Heart right ventricle (tissue), 16 donors: Measurements from ENCODE around the gene KREMEN2. TPM values are rescaled to one million over a fixed set of nuclear protein-coding genes. Genes with fewer than 3 reads are reported as not detected.

Source experiments
- ATAC-seq, 8 donors: fragments of 200-7000 bp; cut with Tn5 transposase; one replicate each; pipeline ENCODE4 v1.9.1; 2020; ENCODE audit warnings: mild to moderate bottlenecking in 8 of 8, moderate library complexity in 8 of 8, moderate number of reproducible peaks in 1 of 8
- DNase-seq, 2 donors: peaks; one replicate each; pipeline ENCODE4 v3.0.0-alpha.2; 2020
- H3K27ac ChIP-seq, 10 donors: fragments of 200-600 bp; sonication (generic) in 2 of 10; one replicate each; pipeline versions ENCODE4 v1.5.0 to v1.8.0; 2020 to 2022; ENCODE audit warnings: mild to moderate bottlenecking in 3 of 10
- H3K27me3 ChIP-seq, 7 donors: fragments of 200-600 bp; one replicate each; pipeline ENCODE4 v1.8.0; 2021 to 2022; ENCODE audit warnings: mild to moderate bottlenecking in 2 of 7
- H3K36me3 ChIP-seq, 9 donors: fragments of 200-600 bp; sonication (generic) in 1 of 9; one replicate each; pipeline versions ENCODE4 v1.5.0 to v1.8.0; 2020 to 2022; ENCODE audit warnings: mild to moderate bottlenecking in 2 of 9
- H3K4me1 ChIP-seq, 9 donors: fragments of 200-600 bp; sonication (generic) in 1 of 9; one replicate each; pipeline versions ENCODE4 v1.5.0 to v1.8.0; 2020 to 2022; ENCODE audit warnings: mild to moderate bottlenecking in 4 of 9
- H3K4me3 ChIP-seq, 10 donors: fragments of 200-600 bp; sonication (generic) in 2 of 10; one replicate each; pipeline versions ENCODE4 v1.5.0 to v1.8.0; 2020 to 2022; ENCODE audit warnings: mild to moderate bottlenecking in 7 of 10, moderate library complexity in 2 of 10
- H3K9me3 ChIP-seq, 11 donors: fragments of 200-600 bp in 10 of 11; sonication (generic) in 2 of 11; one replicate each; pipeline versions ENCODE4 v1.5.0 to v1.8.0; 2013 to 2022; ENCODE audit warnings: mild to moderate bottlenecking in 2 of 11, control low read depth in 1 of 11, moderate library complexity in 1 of 11
- WGBS, 2 donors: extraction: QIAGEN DNeasy Blood & Tissue Kit; methylation state at CpG; one replicate each; pipeline ENCODE4 v1.1.7; 2013; ENCODE audit warnings: inconsistent platforms in 1 of 2; 5-methylcytosine and 5-hydroxymethylcytosine counted together
- intact Hi-C, 10 donors: fragments of 100-400 bp; cut with DNase I; formaldehyde crosslinking; loops; one replicate each; pipeline versions ENCODE4 v1.11.1 to v1.14.2; 2022
- polyA plus RNA-seq, 2 donors: library from polyadenylated mRNA; stranded (reverse); fragments of 200-250 nt; gene quantifications; one replicate each; pipeline ENCODE4 v1.2.3, GENCODE V29; 2013
- total RNA-seq, 10 donors: library from RNA; stranded (reverse); fragmentation: NEBNext Ultra II Directional in 3 of 10; extraction: Animal tissue kit (Norgen Biotek cat#: 25700) in 3 of 10; gene quantifications; one replicate each; pipeline versions ENCODE4 v1.2.1 to v1.2.4, GENCODE V29; 2021 to 2023
- TF ChIP-seq, protein P1 (sequence below), 9 donors: fragments of 200-600 bp; sonication (generic) in 2 of 9; IDR thresholded peaks; one replicate each; pipeline versions ENCODE4 v1.5.0 to v1.8.0; 2021 to 2022; ENCODE audit warnings: antibody characterized with exemption in 9 of 9, mild to moderate bottlenecking in 5 of 9, moderate library complexity in 1 of 9
- donor health status: Arrhythmogenic right ventricular cardiomyopathy.
- donor health status: ischemic (EF 13 %, LVEDD 7.1; RV severe dilation, severe dysfunction).
- donor health status: healthy with polysubstance abuse.
- donor health status: DM: no; HTN: yes; CAD: no.
- donor health status: DM: no; HTN: no; CAD: no.
- donor health status: ischemic (EF 25% LVEDD 6.9; RV normal size, moderate dysfunction).
- donor health status: ischemic (EF 25% LVEDD 5.7; RV mildly dilated, moderate dysfunction).
- donor health status: healthy.
- donor health status: DM: yes; HTN: yes; CAD: no.
- donor health status: Ischemic cardiomyopathy.
- donor health status: ischemic (EF 35%, LVEDD 5.7; RV mildly dilated, moderate dysfunction).
- donor health status: nonischemic (EF 11% LVEDD 7.7; RV severe dilation, severe dysfunction).
- donor health status: DM: yes; HTN: yes; CAD: no.
- donor health status: PGD.
- donor health status: ischemic (EF 29% LVEDD 5.4; RV normal size, mild dysfunction).
- donor health status: nonischemic (EF 23%, LVEDD 6.1; RV moderate dilation, normal function).

Gene KREMEN2
- total and polyA plus RNA-seq, 12 donors, result not detected

DNA sequence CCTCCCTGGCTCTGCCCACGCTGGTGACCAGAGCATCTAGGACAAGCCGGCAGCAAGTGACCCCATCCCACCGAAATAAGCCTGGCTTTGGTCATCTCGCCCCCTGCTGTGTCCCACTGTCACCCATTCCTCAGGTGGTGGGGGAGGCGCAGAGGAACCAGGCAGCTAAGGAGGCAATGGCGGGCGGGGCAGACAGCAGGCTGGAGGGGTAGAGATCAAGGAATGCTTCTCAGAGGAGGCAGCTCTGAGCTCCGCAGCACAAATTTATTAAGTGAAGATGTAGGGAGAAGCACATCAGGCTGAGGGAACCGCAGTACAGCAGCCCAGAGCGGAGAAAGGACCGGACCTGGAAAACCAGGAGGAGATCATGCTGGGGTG, 7.5 kb upstream of the KREMEN2 start:
- TF ChIP-seq, protein P1, sequence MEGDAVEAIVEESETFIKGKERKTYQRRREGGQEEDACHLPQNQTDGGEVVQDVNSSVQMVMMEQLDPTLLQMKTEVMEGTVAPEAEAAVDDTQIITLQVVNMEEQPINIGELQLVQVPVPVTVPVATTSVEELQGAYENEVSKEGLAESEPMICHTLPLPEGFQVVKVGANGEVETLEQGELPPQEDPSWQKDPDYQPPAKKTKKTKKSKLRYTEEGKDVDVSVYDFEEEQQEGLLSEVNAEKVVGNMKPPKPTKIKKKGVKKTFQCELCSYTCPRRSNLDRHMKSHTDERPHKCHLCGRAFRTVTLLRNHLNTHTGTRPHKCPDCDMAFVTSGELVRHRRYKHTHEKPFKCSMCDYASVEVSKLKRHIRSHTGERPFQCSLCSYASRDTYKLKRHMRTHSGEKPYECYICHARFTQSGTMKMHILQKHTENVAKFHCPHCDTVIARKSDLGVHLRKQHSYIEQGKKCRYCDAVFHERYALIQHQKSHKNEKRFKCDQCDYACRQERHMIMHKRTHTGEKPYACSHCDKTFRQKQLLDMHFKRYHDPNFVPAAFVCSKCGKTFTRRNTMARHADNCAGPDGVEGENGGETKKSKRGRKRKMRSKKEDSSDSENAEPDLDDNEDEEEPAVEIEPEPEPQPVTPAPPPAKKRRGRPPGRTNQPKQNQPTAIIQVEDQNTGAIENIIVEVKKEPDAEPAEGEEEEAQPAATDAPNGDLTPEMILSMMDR (IDR thresholded peaks at IDR 0.05), result no peak
- Histone ChIP-seq H3K36me3 (no peaks in the 10 kb centered on the region), H3K4me3 (no peak overlapping the region), H3K27me3 (peaks cover 21 to 75% (median 59%) of the 10 kb centered on the region in 7 donors), H3K4me1 (peaks cover 0 to 10% (median 0%) of the 10 kb centered on the region in 9 donors), H3K27ac (no peak overlapping the region), H3K9me3 (no peaks in the 10 kb centered on the region)
- ATAC-seq (no peak), DNase-seq (no peak)
- 71 to 80% methylated on average over 11 of the region's 11 CpGs for WGBS, 2 donors
- intact Hi-C loops, result no loop called here

- H3K4me1 ChIP-seq, result peaks cover 9 to 26% (median 16%) of the 10 kb centered on the region in 9 donors
- H3K36me3 ChIP-seq, result no peaks in the 10 kb centered on the region
- WGBS, 2 donors, result 68 to 70% methylated on average over 10 of the region's 10 CpGs
- no peak overlapping the region for H3K4me3 ChIP-seq
- H3K9me3 ChIP-seq, result no peaks in the 10 kb centered on the region
- DNase-seq (no peak), ATAC-seq (no peak)
- TF ChIP-seq, protein P1 (IDR thresholded peaks at IDR 0.05), result no peak
- intact Hi-C loops, result no loop called here
- peaks cover 36 to 97% (median 85%) of the 10 kb centered on the region in 7 donors for H3K27me3 ChIP-seq
- H3K27ac ChIP-seq, result no peak overlapping the region
Observed at GRCh38 chr16:2959206-2959605, 4.9 kb upstream of the KREMEN2 start.

DNA sequence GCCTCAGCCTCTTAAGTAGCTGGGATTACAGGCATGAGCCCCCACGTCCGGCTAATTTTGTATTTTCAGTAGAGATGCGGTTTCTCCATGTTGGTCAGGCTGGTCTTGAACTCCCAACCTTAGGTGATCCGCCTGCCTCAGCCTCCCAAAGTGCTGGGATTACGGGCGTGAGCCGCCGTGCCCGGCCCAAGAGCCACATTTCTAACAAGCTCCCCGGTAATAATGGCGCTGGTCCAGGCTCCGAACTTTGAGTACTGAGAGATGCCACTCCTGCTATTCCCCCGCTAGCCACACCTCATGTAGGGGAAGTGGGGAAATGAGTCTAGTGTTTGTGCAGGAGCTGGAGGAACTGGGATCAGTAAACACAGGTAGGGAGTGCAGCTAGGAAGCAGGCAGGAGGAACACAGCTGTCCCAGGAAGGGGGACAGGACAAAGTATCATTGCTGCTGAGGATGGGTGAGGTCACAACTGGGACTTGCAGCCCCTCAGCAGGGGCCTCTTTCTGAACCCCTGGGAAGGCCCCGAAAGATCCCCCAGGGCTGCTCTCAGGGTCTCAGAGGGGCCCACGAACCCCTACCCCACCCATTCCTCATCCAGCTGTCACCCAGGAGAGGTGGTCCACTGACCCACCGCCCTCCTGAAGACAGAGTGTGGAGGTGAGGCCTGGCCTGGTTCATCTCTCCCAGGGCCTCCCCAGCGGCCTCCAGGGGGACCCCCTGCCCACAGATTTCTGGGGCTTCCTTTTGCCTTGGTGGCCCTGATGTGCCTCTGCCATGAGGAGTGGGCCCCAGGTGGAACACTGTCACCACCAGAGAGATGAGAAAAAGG, 3.7 kb upstream of the KREMEN2 start:
- TF ChIP-seq, protein P1 (IDR thresholded peaks at IDR 0.05), result no peak
- Histone ChIP-seq H3K27ac (no peak overlapping the region), H3K4me1 (peaks cover 16 to 38% (median 25%) of the 10 kb centered on the region in 9 donors), H3K4me3 (no peak overlapping the region), H3K27me3 (peaks cover 40 to 99% (median 88%) of the 10 kb centered on the region in 7 donors), H3K9me3 (no peaks in the 10 kb centered on the region), H3K36me3 (no peaks in the 10 kb centered on the region)
- WGBS, 2 donors, result 74 to 75% methylated on average over 17 of the region's 17 CpGs
- DNase-seq (no peak), ATAC-seq (no peak)
- intact Hi-C loops, result no loop called here

DNA sequence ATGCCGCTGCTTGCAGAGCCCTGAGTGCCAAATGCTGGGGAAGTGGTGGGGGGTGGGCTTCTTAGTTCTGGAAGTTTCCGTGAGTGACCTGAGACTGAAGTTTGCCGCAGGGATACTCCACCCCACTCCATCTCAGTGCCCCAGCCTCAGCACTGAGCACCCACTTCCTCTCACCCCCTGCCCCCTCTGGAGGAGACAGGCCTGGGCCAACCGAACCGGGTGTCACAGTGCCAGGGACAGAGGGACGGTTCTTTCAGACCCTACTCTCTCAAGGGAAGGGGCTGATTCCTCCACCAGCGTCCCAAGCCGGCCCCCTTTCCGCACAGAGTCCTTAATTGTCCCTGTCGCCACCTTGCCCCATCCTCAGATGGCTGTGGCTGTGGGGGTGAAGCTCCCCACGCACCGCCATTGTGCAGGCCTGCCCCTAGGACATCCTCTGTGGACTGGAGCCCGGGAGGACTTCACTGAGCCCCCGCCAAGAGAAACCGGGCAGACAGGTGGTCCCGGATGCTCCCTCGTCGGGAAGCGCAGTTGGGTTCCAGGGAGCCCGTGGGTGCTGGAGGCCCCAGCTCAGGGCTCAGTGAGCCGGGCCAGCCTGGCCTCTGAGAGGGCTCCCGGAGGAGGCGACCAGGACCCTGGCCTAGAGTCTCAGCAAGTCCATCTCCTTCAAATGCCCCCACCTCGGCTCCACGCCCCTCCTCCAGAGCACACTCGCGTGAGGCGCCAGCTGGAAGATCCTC, 1.6 kb upstream of the KREMEN2 start:
- intact Hi-C loops, result loop anchor here in 1 of 10 donors (2.0 kb wide), 1 partner anchor 18 kb away; the partner anchor contains the start of gene PKMYT1
- H3K27ac ChIP-seq, result no peak overlapping the region
- peaks cover 16 to 45% (median 31%) of the 10 kb centered on the region in 9 donors for H3K4me1 ChIP-seq
- H3K36me3 ChIP-seq, result no peaks in the 10 kb centered on the region
- 21 to 22% methylated on average over 28 of the region's 28 CpGs for WGBS, 2 donors
- ATAC-seq (peak in 1 of 8 donors; percentile 8), DNase-seq (no peak)
- peaks cover 55 to 99% (median 91%) of the 10 kb centered on the region in 7 donors for H3K27me3 ChIP-seq
- peak overlapping the region in 1 of 10 donors; percentile 21 for H3K4me3 ChIP-seq
- TF ChIP-seq, protein P1 (IDR thresholded peaks at IDR 0.05), result no peak
- H3K9me3 ChIP-seq, result no peaks in the 10 kb centered on the region
